ENCODE results near the gene KDM3B.
"Not testable (repeated sequence)": the region's sequence is repeated elsewhere in the genome, so short reads cannot be mapped to it uniquely, and the experiment has no call there.

The KDM3B gene

GRCh38 chr5:138472353-138472752, 119.9 kb downstream of the KDM3B start:
- no peak for ATAC-seq
- H3K4me1 Mint-ChIP-seq = peaks cover 16% of the 10 kb centered on the region
- DNase-seq = no peak
- H3K9me3 Mint-ChIP-seq = no peaks in the 10 kb centered on the region
- no peak overlapping the region for H3K27ac Mint-ChIP-seq
- no peak overlapping the region for H3K4me3 Mint-ChIP-seq
- peaks cover 11% of the 10 kb centered on the region for H3K27me3 Mint-ChIP-seq

DNA sequence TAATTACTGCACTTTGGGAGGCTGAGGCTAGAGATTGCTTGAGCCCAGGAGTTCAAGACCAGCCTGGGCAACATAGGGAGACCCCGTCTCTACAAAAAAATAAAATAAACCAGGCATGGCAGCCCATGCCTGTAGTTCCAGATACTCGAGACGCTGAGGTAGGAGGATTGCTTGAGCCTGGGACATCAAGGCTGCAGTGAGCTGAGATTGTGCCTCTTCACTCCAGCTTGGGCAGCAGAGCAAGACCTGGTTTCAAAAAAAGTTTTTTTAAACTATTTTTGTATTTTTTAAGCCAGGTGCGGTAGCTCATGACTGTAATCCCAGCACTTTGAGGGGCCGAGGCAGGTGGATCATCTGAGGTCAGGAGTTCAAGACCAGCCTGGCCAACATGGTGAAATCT, 120.7 kb downstream of the KDM3B start:
- H3K27me3 Mint-ChIP-seq = peaks cover 11% of the 10 kb centered on the region
- H3K4me3 Mint-ChIP-seq = not testable (repeated sequence)

GRCh38 chr5:138476918-138477317, 124.4 kb downstream of the KDM3B start:
- ATAC-seq (no peak), DNase-seq (no peak)
- Mint-ChIP-seq H3K4me3 (no peak overlapping the region), H3K27ac (no peak overlapping the region), H3K9me3 (no peaks in the 10 kb centered on the region), H3K27me3 (peaks cover 11% of the 10 kb centered on the region), H3K4me1 (no peaks in the 10 kb centered on the region)

More for the DNA sequence above, 120.7 kb downstream of the KDM3B start:
- not testable (repeated sequence) for ATAC-seq, H3K27ac Mint-ChIP-seq, DNase-seq, H3K9me3 Mint-ChIP-seq, H3K4me1 Mint-ChIP-seq

DNA sequence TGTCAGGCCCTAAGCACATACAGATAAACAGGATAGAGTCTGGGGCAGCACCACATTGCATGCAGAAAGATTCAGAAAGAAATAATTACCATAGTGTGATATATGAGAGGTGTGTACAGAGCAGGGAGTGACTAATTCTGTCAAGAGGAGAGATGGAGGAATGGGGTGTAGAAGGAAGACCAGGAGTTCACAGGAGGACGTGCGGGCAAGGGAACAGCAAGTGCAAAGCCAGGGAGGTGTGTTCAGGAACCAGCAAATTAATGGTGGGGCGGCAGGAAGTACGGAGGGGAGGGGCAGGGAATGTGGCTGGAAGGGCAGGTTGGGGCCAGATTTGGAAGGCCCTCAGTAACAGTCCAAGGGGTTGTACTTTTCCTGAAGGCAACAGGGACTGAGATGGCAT, 130.2 kb downstream of the KDM3B start:
- no peaks in the 10 kb centered on the region for H3K27me3 Mint-ChIP-seq
- ATAC-seq (no peak), DNase-seq (no peak)
- H3K27ac Mint-ChIP-seq = no peak overlapping the region
- no peaks in the 10 kb centered on the region for H3K4me1 Mint-ChIP-seq
- H3K4me3 Mint-ChIP-seq = no peak overlapping the region
- H3K9me3 Mint-ChIP-seq = no peaks in the 10 kb centered on the region
